AML-193 (cell line): ENCODE data around the gene IFITM5.
A peak's percentile ranks its signal among the peaks of the same experiment; 100 is the strongest.

ENCODE experiments used
- DNase-seq, 2 experiments: peaks; one replicate each; lab custom pipeline; 2025; lab: John Stamatoyannopoulos, UW

IFITM5 gene

DNA sequence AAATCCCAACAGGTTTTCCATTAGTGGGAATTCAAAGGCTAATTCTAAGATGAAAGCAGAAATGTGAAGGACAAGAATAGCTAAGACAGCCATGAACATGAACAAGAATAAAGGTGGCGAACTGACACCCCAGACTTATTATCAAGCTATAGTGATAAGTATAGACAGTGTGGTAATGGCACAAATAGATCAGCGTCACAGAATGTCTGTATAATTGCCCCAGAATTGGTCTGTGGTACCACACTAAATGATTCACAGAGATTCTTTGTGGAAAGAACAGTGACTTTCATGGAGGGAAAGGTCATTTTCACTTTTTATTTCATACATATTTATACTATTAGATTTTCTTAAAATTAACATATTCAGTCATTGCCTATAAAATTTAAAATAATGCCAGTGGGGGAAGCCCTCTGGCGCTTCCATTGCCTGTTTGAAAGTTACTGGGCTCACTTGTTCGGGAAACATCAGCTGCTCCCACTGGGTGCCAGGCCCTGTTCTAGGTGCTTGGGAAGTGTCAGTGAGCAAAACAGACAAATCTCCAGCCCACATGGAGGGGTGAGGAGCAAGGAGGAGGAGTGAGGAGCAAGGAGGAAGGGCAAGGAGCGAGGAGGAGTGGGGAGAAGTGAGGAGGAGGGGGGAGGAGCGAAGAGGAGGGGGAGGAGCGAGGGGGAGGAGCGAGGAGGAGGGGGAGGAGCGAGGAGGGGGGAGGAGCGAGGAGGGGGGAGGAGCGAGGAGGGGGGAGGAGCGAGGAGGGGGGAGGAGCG is 32.5 kb downstream of the IFITM5 start:
- peak; percentile 13 to 23 for DNase-seq

- DNase-seq = no peak
Observed at GRCh38 chr11:261624-262023, 37.7 kb downstream of the IFITM5 start.

- DNase-seq = no peak
Observed at GRCh38 chr11:259413-259812, 39.9 kb downstream of the IFITM5 start.

GRCh38 chr11:257766-258493 is 41.4 kb downstream of the IFITM5 start:
- no peak for DNase-seq

DNA sequence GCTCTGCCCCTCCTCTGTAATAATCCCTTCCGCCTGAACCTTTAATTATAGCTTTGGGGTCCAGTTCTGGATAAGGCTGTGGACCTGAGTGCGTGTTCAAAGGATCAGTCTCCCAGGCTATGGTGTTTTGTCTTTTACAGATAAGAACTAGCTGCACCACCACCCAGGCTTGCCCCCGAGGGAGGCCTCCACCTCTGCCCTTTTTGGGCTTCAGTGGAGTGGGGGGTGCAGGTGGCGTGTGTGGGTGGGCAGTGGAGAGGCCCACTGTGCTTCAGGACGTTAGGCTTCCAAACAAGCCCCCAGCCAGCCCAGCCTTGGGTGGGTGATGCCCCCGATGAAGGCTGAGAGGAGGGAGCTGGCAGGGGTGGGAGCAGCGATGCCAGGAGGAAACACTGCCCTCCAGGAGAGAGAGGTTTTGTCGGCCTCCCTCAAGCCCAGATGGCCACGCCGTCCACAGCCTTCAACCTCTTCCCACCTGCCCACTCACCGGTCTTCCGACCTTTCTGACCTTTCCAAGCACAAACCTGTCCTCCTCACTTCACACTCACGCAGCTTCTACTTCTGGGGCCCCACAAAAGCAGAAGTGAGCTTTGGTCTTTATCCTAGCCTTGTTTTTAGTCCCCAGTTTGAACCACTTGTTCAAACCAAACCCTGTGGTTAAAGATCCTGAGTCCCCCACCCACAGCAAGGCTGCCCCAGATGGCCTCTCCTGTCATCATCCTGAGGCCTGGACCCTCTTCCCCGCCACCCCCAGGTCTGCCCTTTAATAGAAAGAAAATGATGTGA is 42.2 kb downstream of the IFITM5 start:
- DNase-seq = no peak

DNA sequence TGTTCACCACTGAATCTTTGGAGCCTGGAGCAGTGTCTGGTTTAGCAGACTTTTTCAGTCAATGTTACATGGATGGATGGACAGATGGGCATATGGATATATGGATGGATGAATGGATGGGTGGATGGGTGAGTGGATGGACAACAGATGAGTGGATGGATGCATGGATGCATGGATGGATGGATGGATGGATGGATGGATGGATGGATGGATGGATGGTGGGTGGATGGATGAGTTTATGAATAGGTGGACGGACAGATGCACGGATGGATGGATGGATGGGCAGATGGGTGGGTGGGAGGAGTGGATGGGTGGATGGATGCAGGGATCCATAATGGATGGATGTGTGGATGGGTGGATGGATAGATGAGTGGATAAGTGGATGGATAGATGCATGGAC is 43.5 kb downstream of the IFITM5 start:
- DNase-seq = no peak

DNA sequence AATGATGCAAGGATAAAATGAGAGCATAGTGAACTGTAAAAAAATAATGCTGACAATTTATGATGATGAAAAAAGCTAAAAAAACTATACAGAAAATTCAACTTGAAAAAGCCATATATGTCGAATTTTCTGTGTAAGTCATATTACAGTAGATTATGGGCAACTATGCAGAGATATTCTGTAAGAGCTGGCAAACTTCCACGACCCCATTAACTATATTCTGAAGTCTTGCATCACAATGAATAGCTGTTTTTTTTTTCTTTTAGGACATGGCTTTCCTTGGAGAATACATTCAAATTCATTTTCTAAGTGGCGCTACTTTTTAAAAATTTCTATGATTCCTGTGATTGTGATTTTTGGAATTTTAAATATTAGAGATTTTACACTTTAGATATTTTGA is 44.1 kb downstream of the IFITM5 start:
- no peak for DNase-seq

DNA sequence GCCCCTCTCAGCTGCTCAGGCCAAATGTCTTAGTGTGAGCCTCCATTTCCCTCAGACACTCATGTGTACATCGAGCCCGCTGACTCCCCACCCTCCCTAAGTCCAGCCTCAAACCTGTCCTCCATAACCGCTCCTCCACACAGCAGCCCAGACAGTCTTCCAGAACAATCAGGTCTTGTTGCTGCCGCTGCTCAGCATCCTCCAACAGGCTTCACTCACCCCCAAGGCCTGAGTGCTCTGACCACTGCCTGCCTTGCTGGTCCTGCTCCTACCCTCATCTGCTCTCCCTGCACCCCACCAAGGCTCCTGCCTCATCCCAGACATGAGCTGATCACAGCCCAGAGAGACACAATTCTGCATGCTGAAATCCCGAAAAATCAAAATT is 45.4 kb downstream of the IFITM5 start:
- no peak for DNase-seq

GRCh38 chr11:253160-253885 is 46.0 kb downstream of the IFITM5 start:
- no peak for DNase-seq

GRCh38 chr11:252666-253065 is 46.7 kb downstream of the IFITM5 start:
- no peak for DNase-seq

DNA sequence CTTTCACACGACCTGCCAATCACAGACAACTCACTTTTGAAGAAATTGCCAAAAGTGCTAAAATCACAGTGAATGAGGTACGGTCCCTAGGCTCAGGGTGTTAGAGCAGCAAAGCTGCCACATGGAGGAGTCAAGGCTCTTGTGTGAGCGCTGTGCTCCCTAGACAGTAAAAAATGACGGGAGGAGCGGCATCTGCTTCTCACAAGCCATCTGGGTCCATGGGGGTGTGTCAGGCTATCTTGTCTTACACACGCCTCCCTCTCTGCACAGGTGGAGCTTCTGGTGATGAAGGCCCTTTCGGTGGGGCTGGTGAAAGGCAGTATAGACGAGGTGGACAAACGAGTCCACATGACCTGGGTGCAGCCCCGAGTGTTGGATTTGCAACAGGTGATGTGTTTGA is 47.8 kb downstream of the IFITM5 start:
- DNase-seq = no peak

DNA sequence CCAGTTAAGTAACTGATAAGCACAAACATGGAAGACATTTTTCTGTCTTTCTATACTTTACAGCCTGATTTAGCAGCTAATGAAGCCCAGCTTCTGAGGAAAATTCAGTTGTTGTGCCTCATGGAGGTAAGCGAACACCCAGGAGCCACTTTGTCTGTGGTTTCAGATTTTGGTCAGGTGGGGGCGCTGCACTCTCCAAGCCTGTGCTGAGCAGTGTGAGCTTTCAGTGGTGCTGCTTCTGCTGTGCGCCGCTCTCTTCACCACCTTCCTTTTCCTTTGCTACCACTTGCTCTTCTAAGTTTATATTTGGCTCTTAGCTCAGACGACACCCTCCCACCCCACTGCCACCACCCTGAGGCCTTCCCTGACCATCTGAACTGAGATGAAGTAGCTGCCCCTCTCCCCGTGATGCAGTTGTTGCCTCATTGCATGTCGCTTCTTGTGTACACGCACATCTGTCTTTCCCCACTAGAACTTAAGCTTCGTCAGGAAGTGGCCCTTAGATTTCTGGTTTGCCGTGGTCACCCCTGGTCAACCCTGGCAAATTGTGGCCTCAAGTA is 48.5 kb downstream of the IFITM5 start:
- DNase-seq = peak; percentile 40 to 57

GRCh38 chr11:250274-250673 is 49.1 kb downstream of the IFITM5 start:
- DNase-seq = no peak

GRCh38 chr11:249062-249461 is 50.3 kb downstream of the IFITM5 start:
- DNase-seq = no peak
